Gastroesophageal sphincter (tissue), 3 donors: ENCODE measurements around the gene CXCR5.

Experiments
- EP300 ChIP-seq: sonication (generic); formaldehyde crosslinking; IDR thresholded peaks from one replicate; pipeline ENCODE4 v1.6.1; 2017; ENCODE audit warnings: antibody characterized with exemption, mild to moderate bottlenecking
- POLR2A ChIP-seq, 2 donors: fragments of 450-650 bp; IDR thresholded peaks; one replicate each; pipeline ENCODE4 v1.6.1; 2017; ENCODE audit warnings: antibody characterized with exemption in 2 of 2, mild to moderate bottlenecking in 2 of 2, moderate library complexity in 1 of 2
- POLR2AphosphoS5 ChIP-seq: sonication (generic); formaldehyde crosslinking; IDR thresholded peaks from one replicate; pipeline ENCODE4 v1.6.1; 2017; ENCODE audit warnings: antibody characterized with exemption
- TF ChIP-seq, protein P1 (sequence below), 4 experiments: fragments of 200-600 bp in 2 of 4; fragments of 450-650 bp in 2 of 4; sonication (generic) in 1 of 4; IDR thresholded peaks; one replicate each; pipeline ENCODE4 v1.5.1; 2017 to 2019; ENCODE audit warnings: antibody characterized with exemption in 4 of 4, mild to moderate bottlenecking in 2 of 4, moderate library complexity in 2 of 4

DNA sequence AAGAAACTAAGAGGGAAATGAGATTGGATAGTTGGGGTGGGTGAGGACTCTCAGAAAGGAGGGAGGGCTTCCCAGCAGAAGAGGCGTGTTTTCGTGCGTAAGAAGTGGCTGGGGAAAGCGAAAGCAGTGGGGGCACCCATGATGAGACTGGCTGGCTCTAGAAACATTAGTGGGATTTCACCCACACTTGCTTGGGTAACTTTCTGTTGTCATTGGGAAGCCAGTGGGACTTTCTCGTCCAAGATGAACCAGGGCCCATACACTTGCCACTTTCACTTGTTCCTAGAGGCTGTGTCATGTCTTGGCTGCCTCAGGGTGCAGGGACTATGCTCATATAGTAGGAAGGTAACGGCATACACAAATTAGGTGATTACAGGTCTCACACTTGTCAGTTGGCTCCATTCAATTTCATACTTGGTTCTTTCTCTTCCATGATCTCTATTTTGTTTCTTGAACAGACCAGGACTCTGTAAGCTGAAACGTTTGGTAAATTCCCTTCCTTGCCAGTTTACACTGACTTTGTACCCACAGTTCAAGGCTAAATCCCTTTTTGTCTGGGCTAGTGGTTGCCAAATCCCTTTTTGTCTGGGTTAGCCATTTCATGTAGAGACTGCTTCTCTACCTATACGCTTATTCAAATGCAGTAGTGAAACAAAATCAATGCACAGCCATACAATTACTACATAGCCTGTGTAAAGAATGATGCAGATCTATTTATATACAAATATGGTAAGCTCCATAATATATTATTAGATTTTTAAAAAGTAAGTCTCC, 42.0 kb upstream of the CXCR5 start:
- TF ChIP-seq, protein P1, sequence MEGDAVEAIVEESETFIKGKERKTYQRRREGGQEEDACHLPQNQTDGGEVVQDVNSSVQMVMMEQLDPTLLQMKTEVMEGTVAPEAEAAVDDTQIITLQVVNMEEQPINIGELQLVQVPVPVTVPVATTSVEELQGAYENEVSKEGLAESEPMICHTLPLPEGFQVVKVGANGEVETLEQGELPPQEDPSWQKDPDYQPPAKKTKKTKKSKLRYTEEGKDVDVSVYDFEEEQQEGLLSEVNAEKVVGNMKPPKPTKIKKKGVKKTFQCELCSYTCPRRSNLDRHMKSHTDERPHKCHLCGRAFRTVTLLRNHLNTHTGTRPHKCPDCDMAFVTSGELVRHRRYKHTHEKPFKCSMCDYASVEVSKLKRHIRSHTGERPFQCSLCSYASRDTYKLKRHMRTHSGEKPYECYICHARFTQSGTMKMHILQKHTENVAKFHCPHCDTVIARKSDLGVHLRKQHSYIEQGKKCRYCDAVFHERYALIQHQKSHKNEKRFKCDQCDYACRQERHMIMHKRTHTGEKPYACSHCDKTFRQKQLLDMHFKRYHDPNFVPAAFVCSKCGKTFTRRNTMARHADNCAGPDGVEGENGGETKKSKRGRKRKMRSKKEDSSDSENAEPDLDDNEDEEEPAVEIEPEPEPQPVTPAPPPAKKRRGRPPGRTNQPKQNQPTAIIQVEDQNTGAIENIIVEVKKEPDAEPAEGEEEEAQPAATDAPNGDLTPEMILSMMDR (IDR thresholded peaks at IDR 0.05) = no peak
- TF ChIP-seq POLR2AphosphoS5 (no peak), EP300 (no peak), POLR2A (IDR thresholded peaks at IDR 0.05) (no peak)
